ENCODE results near the gene LHX1.

GRCh38 chr17:36922175-36922574 lies 15.1 kb upstream of the LHX1 start:
- no peak for TF ChIP-seq CTCF (IDR thresholded peaks at IDR 0.05)
- TF ChIP-seq POLR2A (IDR thresholded peaks at IDR 0.05): no peak
